ENCODE measurements around the gene CLEC1A. TPM values are rescaled to one million over a fixed set of nuclear protein-coding genes. Genes with fewer than 3 reads are reported as not detected.

The CLEC1A gene
- total RNA-seq, 1 donor from 2014 or later, result not detected

GRCh38 chr12:10094646-10095395 is 4.0 kb downstream of the CLEC1A start:
- Mint-ChIP-seq H3K36me3 (ENCODE audit: insufficient read depth) (no peaks in the 10 kb centered on the region), H3K9me3 (ENCODE audit: low read depth) (no peaks in the 10 kb centered on the region), H3K4me3 (ENCODE audit: low read depth) (no peak overlapping the region), H3K27me3 (peaks cover 5% of the 10 kb centered on the region), H3K4me1 (ENCODE audit: low read depth) (no peaks in the 10 kb centered on the region), H3K27ac (no peak overlapping the region)
- no peak for DNase-seq (ENCODE audit: low spot score, unreplicated experiment)
- TF ChIP-seq CTCF (IDR thresholded peaks at IDR 0.05; ENCODE audit: unreplicated experiment), result no peak

GRCh38 chr12:10088955-10089900 is 9.6 kb downstream of the CLEC1A start:
- no peak overlapping the region for H3K27ac Mint-ChIP-seq
- no peak for DNase-seq (ENCODE audit: low spot score, unreplicated experiment)

GRCh38 chr12:10088031-10088430 is 10.8 kb downstream of the CLEC1A start:
- Mint-ChIP-seq H3K27ac (no peak overlapping the region), H3K9me3 (ENCODE audit: low read depth) (peaks cover 18% of the 10 kb centered on the region), H3K36me3 (ENCODE audit: insufficient read depth) (peaks cover 3% of the 10 kb centered on the region), H3K4me3 (ENCODE audit: low read depth) (no peak overlapping the region), H3K4me1 (ENCODE audit: low read depth) (peaks cover 6% of the 10 kb centered on the region), H3K27me3 (peaks cover 5% of the 10 kb centered on the region)
- TF ChIP-seq CTCF (IDR thresholded peaks at IDR 0.05; ENCODE audit: unreplicated experiment), result no peak
- no peak for DNase-seq (ENCODE audit: low spot score, unreplicated experiment)

More at GRCh38 chr12:10088955-10089900, 9.6 kb downstream of the CLEC1A start:
- Mint-ChIP-seq H3K9me3 (ENCODE audit: low read depth) (peaks cover 12% of the 10 kb centered on the region), H3K36me3 (ENCODE audit: insufficient read depth) (peaks cover under 1% of the 10 kb centered on the region), H3K27me3 (peaks cover 5% of the 10 kb centered on the region), H3K4me3 (ENCODE audit: low read depth) (no peak overlapping the region), H3K4me1 (ENCODE audit: low read depth) (peaks cover 6% of the 10 kb centered on the region)
- no peak for TF ChIP-seq CTCF (IDR thresholded peaks at IDR 0.05; ENCODE audit: unreplicated experiment)

- peaks cover 3% of the 10 kb centered on the region for H3K36me3 Mint-ChIP-seq (ENCODE audit: insufficient read depth)
- no peak for DNase-seq (ENCODE audit: low spot score, unreplicated experiment)
- peaks cover 5% of the 10 kb centered on the region for H3K27me3 Mint-ChIP-seq
- no peak overlapping the region for H3K4me3 Mint-ChIP-seq (ENCODE audit: low read depth)
- no peak overlapping the region for H3K27ac Mint-ChIP-seq
- no peak for TF ChIP-seq CTCF (IDR thresholded peaks at IDR 0.05; ENCODE audit: unreplicated experiment)
- peaks cover 6% of the 10 kb centered on the region for H3K4me1 Mint-ChIP-seq (ENCODE audit: low read depth)
- peaks cover 18% of the 10 kb centered on the region for H3K9me3 Mint-ChIP-seq (ENCODE audit: low read depth)
Measured at GRCh38 chr12:10086387-10086786, 12.4 kb downstream of the CLEC1A start.

- peaks cover 18% of the 10 kb centered on the region for H3K9me3 Mint-ChIP-seq (ENCODE audit: low read depth)
- H3K4me3 Mint-ChIP-seq (ENCODE audit: low read depth), result no peak overlapping the region
- DNase-seq (ENCODE audit: low spot score, unreplicated experiment), result no peak
- peaks cover 6% of the 10 kb centered on the region for H3K4me1 Mint-ChIP-seq (ENCODE audit: low read depth)
- H3K27ac Mint-ChIP-seq, result no peak overlapping the region
- peaks cover 3% of the 10 kb centered on the region for H3K36me3 Mint-ChIP-seq (ENCODE audit: insufficient read depth)
- no peaks in the 10 kb centered on the region for H3K27me3 Mint-ChIP-seq
- TF ChIP-seq CTCF (IDR thresholded peaks at IDR 0.05; ENCODE audit: unreplicated experiment), result no peak
Measured at GRCh38 chr12:10084733-10085132, 14.1 kb downstream of the CLEC1A start.
